KBM-7 (cell line): Measurements from ENCODE around the gene RAB40C.
A peak's percentile ranks its signal among the peaks of the same experiment; 100 is the strongest.

ENCODE experiments used
- DNase-seq: peaks from one replicate; pipeline ENCODE4 v3.0.0-alpha.2; 2015
- in situ Hi-C: fragments of 300-500 bp; cut with MboI; formaldehyde crosslinking; loops from 2 replicates; pipeline ENCODE4 v1.14.3; 2020; ENCODE audit warnings: low sequenced_read_pairs, low pct_unique_long_range_greater_than_20kb, mixed read lengths

RAB40C gene

DNA sequence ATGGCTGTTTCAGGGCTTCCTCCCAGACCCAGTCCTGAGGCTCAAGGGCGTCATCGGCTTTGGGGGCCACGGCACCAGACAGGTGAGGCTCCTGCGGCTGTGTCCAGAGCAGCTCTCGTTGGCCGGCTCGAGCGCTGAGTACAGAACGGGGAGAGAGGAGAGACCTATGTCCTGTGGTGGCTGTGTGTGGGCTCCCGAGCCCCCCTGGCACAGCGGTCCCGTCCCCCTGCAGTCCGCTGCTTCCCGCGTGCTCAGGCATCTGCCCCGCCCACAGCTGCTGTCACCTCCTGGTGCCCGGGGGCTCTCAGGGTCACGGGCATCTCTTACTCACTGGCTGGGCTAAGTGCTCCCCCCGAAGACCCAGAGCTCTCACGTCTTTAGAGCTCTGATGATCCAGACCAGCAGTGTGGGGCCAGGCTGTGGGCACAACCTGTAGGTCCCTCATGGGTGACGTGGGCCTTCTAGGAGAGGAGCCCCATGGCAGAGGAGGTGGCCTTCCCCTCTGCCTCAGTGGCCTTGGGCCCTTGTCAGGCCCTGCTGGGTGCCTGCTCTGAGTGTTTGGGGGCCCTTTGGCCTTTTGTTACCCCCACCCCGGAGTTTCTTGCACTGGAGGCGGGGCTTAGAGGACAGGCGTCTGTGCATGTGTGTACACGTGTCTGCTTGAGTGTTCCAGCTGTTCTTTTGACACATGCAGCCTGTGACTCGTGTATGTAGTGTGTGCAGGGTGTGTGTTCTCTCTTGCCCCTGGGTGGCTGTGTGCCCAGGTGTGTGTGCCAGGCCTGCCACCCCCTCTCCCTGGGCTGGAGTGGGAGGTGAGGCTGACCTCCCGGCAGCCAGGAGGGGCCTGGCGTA is 62.8 kb downstream of the RAB40C start:
- in situ Hi-C loops: no loop called here

DNA sequence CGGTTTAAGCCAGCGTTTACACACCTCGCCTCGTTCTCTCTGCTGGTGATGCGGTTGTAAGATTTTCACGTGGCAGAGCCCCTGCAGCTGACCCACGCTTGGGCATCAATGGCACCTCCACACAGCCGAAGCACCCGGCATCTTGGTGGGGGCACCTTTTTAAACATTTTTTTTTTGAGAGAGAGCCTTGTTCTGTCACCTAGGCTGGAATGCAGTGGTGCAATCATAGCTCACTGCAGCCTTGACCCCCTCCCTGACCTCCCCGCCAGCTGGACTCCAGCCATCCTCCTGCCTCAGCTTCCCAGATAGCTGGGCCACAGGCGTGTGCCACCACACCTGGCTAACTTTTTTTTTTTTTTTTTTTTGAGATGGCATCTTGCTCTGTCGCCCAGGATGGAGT is 64.2 kb downstream of the RAB40C start:
- no peak for DNase-seq
- in situ Hi-C loops: no loop called here

More for the DNA sequence above, 62.8 kb downstream of the RAB40C start:
- no peak for DNase-seq

DNA sequence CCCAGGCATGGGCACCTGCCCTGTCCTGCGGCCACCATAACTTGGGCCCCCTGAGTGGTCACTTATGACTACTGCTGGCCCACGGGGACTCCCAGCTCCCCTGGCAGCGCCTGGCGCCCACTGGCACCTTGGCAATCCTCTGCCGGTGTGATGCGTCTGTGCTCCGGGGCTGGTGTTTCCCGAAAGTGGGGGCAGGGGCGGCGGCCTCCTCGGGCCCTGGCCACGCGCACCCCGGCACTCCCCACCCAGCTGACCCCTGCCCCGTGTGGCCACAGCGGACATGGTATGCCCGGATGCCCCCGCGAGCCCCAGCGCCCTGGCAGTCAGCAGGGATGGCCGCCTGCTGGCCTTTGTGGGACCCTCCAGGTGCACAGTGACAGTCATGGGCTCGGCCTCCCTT is 67.6 kb downstream of the RAB40C start:
- no peak for DNase-seq
- in situ Hi-C loops: no loop called here

DNA sequence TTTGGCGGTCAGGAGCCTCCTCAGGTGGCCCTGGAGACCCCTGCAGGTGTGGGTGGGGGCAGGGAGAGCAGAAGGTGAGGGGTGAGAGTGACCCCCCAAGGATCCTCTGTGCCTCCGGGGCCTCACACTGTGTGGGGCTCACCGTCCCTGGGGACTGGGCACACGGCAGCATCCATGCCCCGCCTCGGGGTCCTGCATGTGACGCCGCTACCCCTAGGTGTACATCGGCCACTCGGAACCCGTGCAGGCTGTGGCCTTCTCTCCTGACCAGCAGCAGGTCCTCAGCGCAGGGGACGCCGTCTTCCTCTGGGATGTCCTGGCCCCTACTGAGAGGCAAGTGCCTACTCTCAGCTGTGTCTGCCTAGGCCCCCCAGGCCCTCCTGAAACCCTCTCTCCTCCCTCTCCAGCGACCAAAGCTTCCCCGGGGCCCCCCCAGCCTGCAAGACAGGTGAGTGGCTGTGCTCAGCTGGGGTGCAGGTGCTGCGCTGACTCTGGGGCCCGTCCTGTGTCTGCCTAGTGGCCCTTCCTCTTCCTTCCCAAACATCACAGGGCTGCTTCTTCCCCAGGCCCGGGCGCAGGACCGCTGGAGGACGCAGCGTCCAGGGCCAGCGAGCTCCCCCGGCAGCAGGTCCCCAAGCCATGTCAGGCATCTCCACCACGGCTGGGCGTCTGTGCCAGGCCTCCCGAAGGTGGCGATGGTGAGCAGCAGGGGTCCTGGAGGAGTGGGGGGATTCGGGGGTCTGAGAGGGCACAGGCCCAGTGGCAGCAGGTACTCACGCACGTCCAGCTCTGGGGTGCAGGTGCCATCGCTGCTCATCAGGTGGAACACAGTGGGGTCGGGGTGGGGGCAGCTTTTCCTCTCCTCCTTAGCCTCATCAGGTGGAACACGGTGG is 69.1 kb downstream of the RAB40C start:
- DNase-seq: no peak
- in situ Hi-C loops: no loop called here

DNA sequence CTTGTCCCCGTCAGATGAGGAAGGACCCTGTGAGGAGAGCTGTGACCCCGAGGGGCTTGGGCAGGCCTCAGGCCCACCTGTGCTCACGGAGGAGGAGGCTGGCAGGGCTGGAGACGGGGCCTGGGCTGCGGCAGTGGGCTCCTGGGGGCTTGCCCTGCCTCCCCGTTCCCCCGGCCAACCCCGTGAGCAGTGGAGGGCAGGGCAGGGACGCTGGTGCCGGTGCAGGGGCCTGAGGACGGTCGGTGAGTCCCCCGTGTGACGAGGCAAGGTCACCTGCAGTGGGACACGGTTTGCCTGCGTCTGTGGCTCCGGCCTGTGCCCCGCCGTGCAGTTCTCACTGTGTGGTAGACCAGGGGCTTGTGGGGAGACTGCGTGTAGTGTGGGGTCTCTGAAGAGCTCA is 69.8 kb downstream of the RAB40C start:
- DNase-seq: no peak
- in situ Hi-C loops: no loop called here

DNA sequence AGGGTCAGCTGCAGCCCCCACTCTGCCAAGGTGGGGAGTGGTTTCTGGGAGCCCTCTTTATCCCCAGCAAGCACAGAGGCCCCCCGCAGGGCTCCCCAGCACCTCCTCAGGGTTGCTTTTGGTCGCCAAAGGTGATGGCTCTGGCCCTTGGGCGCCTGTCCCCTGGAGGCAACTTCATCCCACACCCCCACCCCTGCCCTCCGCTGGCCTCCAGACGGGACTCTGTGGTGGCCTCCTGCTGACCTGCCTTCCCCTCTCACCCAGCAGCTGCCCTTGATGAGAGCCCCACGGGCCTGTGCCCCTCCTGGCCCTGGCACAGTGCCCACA is 70.2 kb downstream of the RAB40C start:
- in situ Hi-C loops: no loop called here
- DNase-seq: no peak

DNA sequence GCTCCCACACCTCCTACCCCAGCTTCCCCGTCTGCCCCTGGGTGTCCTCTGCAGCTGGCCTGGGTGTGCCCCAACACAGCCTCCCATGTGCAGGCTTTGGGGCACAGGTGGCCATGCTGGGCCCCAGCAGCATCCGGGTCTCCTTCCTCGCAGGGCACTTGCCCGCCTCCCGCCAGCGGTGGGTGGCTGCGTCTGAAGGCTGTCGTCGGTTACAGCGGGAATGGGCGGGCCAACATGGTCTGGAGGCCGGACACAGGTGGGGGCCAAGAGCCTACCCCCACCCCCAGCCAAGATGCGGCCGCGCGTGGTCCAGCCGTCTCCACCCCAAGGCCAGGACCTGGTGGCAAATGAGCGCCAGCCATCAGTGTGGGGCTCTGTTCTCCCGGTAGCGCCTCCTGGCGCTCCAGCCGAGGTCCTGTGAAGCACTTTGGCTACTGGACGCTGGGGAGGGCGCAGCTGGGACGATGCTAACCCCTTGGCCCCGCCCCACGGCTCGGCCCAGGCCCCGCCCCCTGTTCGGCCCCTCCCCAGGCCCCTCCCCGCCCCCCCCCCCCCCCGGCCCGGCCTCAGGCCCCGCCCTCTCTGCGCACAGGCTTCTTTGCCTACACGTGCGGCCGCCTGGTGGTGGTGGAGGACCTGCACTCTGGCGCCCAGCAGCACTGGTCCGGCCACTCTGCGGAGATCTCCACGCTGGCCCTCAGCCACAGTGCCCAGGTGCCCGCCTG is 70.8 kb downstream of the RAB40C start:
- DNase-seq: no peak
- in situ Hi-C loops: no loop called here

DNA sequence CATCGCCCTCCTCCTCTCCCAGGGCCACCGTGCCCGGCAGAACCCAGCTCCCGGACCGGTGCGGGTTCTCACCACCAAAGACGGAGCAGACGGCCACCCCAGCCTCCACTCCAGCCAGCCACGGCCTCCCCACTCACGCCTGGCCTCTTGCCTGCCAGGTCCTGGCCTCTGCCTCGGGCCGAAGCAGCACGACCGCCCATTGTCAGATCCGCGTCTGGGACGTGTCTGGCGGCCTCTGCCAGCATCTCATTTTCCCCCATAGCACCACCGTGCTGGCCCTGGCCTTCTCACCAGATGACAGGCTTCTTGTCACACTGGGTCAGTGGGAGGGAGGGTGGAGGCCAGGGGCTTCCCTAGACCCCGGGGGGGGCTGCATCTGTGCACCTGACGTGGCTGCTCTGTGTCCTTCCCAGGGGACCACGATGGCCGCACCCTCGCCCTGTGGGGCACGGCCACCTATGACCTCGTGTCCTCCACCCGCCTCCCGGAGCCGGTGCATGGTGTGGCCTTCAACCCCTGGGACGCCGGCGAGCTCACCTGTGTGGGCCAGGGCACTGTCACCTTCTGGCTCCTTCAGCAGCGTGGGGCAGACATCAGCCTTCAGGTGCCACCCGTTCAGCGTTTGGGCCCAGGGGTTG is 71.4 kb downstream of the RAB40C start:
- in situ Hi-C loops: no loop called here

DNA sequence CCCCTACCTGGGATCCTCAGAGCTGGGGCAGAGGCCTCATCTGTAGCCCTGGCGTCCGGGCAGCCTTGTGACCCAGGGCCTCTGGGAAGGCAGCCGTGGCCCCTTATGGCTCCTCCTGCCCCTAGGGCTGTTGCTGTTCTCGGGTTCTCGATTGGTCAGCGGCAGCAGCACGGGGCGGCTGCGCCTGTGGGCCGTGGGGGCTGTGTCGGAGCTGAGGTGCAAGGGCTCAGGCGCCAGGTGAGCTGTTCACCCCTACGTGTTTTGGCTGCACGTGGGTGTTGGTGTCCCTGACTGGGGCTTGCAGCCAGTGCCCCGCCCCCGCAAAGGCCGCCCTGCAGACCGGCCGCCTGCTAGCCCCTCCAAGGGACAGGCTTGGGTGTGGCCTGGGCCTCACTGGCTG is 72.2 kb downstream of the RAB40C start:
- in situ Hi-C loops: no loop called here
- no peak for DNase-seq

More for the DNA sequence above, 71.4 kb downstream of the RAB40C start:
- no peak for DNase-seq

DNA sequence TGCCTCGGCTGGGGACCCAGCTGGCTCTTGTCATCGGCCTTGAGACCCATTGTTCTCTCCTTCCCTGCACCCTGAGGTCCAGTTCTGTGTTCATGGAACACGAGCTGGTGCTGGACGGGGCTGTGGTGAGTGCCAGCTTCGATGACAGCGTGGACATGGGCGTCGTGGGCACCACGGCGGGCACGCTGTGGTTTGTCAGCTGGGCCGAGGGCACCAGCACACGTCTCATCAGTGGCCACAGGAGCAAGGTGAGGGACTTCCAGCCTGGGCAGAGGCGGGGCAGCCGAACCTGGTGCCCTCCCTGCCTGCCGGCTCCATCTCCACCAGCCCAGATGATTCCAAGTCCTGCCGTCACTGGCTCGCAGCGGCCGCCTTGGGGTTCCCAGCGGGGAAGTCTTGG is 72.7 kb downstream of the RAB40C start:
- DNase-seq: no peak
- in situ Hi-C loops: no loop called here

DNA sequence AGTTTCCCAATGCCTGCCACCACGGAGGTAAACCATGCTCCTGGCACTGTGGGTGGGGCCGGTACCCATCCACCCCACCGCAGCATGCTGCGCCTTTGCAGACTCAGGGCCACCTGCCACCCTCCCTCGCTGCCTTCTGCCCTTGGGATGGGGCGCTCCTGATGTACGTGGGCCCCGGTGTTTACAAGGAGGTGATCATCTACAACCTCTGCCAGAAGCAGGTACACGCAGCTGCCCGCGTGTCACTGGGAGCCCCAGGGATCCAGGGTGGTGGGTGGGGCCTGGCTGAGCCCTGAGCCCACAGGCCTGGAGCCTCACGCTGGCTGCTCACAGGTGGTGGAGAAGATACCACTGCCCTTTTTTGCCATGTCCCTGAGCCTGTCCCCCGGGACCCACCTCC is 76.7 kb downstream of the RAB40C start:
- in situ Hi-C loops: no loop called here

DNA sequence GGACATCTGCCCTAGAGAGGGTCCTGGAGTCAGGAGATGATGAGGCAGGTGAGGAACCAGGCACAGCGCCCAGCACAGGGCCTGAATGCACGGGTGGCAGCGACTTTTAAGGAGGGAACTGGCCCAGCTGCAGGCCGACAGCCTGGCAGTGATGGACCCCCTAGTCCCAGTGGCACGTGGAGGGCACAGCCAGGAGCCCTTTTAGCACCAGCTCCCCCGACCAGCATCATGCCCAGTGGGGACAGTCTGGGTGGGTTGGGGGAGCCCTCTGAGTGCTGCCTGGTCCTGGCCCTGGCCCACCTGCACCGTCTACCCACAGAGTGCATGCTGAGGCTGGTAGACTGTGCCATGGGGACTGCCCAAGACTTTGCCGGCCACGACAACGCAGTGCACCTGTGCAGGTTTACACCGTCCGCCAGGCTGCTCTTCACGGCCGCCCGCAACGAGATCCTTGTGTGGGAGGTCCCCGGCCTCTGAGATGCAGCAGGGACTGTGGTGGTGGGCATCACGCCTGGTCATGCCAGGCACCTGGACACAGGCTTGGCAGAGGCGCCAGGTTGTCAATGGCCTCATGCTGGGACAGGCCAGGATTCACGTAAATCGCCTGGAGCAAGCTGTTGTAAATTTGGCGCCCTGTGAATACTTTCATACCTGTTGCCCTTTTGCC is 77.4 kb downstream of the RAB40C start:
- in situ Hi-C loops: no loop called here
- no peak for DNase-seq

More for the DNA sequence above, 76.7 kb downstream of the RAB40C start:
- DNase-seq: no peak

DNA sequence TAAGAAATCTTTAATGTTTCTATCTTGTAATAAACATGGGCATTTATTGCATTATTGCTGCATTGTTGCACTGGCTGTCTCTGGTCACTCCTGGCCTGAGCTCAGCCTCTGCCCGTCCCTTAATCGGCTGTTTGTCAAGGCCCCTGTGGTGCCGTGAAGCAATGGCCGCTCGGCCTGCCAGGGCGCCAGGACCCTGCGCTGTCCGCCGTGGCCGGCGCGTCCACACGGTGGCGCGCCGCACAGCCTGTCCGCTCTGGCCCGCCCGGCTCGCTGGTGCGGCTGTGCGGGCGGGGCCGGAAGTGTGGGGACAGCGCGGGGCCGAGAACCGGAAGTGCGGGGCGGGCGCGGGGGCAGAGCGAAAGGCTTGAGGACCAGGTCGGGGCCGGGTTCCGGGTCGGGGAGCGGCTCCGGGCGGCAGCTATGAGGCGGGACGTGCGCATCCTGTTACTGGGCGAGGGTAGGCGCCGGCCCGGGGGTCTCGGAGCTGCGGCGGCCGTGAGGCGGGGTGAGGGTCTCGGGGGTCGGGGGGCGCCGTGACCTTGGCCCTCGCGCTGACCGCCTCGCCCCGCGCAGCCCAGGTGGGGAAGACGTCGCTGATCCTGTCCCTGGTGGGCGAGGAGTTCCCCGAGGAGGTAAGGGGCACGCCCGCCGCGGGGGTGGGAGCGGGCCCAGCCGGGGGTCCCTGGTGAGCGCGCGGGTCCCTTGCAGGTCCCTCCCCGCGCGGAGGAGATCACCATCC is 78.1 kb downstream of the RAB40C start, which contains the start of gene RHOT2:
Gene RHOT2, plus strand, starts transcription at position 353 of the 739 bp plus-strand sequence. Its CDS starts 68 bp downstream, at position 421.
- peak; percentile 87 for DNase-seq
- in situ Hi-C loops: no loop called here

DNA sequence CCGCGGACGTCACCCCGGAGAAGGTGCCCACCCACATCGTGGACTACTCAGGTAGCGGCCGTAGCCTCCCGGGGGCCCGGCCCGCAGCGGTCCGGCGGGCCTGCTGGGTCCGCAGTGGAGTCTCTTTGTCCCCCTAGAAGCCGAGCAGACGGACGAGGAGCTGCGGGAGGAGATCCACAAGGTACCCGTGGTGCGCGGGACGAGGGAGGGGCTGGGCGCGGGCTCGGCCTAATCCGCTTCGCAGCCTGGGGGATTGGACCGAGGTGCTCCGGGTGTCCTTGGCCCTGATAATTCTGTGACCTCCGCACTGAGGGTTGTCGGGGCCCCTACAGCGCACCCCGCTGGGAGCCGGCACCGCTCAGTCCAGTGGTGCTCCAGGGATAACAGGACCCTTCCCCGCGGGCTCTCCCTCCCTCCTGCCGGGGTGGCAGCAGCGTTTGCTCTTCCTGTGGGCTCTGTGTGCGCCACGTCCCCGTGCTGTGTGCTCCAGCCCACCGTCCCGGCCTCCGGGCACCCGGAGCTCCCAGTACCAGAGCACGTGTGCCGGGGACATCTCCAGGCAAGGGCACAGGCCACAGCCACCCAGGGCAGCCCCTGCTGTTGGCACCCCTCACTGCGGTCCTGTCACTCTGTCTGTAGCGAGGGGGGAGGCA is 78.8 kb downstream of the RAB40C start:
- in situ Hi-C loops: no loop called here

DNA sequence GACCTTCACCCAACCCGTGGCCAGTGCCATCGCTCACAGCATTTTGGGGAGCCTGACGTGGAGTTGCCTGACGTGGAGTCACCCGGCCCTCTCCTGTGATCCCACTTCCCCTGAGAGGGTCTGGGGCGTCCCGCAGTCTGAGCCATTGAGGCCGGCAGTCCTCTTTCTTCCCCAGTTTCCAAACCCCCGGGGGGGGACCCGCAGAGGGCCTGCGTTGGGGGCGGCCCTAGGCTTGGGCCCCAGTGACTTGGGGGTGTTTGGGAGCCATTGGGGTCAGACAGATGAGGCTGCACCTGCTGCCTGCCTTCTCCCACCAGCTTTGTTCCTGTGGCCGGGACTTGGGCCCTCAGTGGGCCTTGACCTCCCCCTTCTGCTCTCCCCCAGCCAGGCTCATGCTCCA is 79.8 kb downstream of the RAB40C start:
- in situ Hi-C loops: no loop called here
- no peak for DNase-seq

More for the DNA sequence above, 78.8 kb downstream of the RAB40C start:
- DNase-seq: no peak

DNA sequence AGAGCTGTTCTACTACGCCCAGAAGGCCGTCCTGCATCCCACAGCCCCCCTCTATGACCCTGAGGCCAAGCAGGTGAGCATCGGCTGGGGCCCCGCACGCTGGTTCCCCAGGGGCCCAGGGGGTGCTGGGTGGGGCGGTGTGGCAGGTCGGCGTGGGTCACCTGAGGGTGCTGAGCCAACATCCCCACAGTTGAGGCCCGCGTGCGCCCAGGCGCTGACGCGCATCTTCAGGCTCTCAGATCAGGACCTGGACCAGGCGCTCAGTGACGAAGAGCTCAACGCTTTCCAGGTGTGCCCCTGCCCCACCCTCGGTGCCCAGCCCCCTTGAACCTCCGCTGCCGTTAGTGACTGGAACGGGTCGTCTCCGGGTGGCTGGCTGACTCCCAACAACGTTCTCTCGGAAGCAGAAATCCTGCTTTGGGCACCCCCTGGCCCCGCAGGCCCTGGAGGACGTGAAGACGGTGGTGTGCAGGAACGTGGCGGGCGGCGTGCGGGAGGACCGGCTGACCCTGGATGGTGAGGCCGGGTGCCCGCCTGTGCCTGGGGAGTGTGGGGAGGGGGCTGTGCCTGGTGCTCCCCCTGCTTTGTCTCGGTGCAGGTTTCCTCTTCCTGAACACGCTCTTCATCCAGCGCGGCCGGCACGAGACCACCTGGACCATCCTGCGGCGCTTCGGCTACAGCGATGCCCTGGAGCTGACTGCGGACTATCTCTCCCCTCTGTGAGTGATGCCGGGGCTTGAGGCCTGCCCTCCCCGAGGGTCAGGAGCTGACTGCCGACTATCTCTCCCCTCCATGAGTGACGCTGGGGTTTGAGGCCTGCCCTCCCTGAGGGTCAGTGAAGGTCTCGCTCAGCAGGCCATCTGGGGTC is 80.9 kb downstream of the RAB40C start:
- in situ Hi-C loops: no loop called here

More for the DNA sequence above, 80.9 kb downstream of the RAB40C start:
- no peak for DNase-seq
